CD4-positive, alpha-beta T cell (primary cell): ENCODE results near the gene WIZ. TPM values are rescaled to one million over a fixed set of nuclear protein-coding genes. Genes with fewer than 3 reads are reported as not detected.
A peak's percentile ranks its signal among the peaks of the same experiment; 100 is the strongest.

Source experiments
- ATAC-seq: fragments of 200-7000 bp; cut with Tn5 transposase; one replicate; pipeline ENCODE4 v1.10.0; 2022; ENCODE audit warnings: mild to moderate bottlenecking; ENCODE audit not compliant: poor library complexity
- CTCF ChIA-PET: fragments of 350-600 bp; sonication (Branson Sonifier 250); formaldehyde crosslinking; loops from one replicate; lab custom pipeline; 2021; ENCODE audit warnings: antibody characterized with exemption, inconsistent platforms; lab: Charles Lee
- POLR2A ChIA-PET: fragments of 350-600 bp; sonication (Branson Sonifier 250); formaldehyde crosslinking; loops from one replicate; lab custom pipeline; 2021; ENCODE audit warnings: antibody characterized with exemption, inconsistent platforms; lab: Charles Lee
- DNase-seq, 14 experiments: peaks; one replicate each; pipeline ENCODE4 v3.0.0-alpha.2; 2013 to 2020; ENCODE audit warnings: mixed read lengths in 2 of 14
- H3K27ac ChIP-seq, 2 donors: one replicate each; pipeline versions ENCODE4 v1.5.1 to v1.7.0; 2013; ENCODE audit warnings: low read length in 2 of 2, low read depth in 1 of 2, mild to moderate bottlenecking in 1 of 2
- H3K27me3 ChIP-seq, 2 experiments: 1 replicate in 1 of 2; 2 replicates in 1 of 2; pipeline versions ENCODE4 v1.6.1 to v1.7.0; 2013; ENCODE audit warnings: low read length in 2 of 2, control low read depth in 1 of 2, mild to moderate bottlenecking in 1 of 2, moderate library complexity in 1 of 2; ENCODE audit not compliant: insufficient read depth in 2 of 2, control insufficient read depth in 1 of 2
- H3K36me3 ChIP-seq: one replicate; pipeline ENCODE4 v1.6.1; 2013; ENCODE audit warnings: low read length, control low read depth; ENCODE audit not compliant: insufficient read depth
- H3K4me1 ChIP-seq: one replicate; pipeline ENCODE4 v1.6.1; 2013; ENCODE audit warnings: low read length, control low read depth; ENCODE audit not compliant: insufficient read depth
- H3K4me3 ChIP-seq: one replicate; pipeline ENCODE4 v1.5.1; 2013; ENCODE audit warnings: mild to moderate bottlenecking, low read length, moderate library complexity
- H3K9me3 ChIP-seq, 2 experiments: 1 replicate in 1 of 2; 2 replicates in 1 of 2; pipeline versions ENCODE4 v1.6.1 to v1.7.0; 2013; ENCODE audit warnings: low read length in 2 of 2, mild to moderate bottlenecking in 2 of 2, control low read depth in 1 of 2, moderate library complexity in 1 of 2; ENCODE audit not compliant: control insufficient read depth in 1 of 2, insufficient read depth in 1 of 2
- H3K27ac Mint-ChIP-seq: one replicate; pipeline ENCODE4 v1.8.0; 2020; ENCODE audit warnings: mixed read lengths
- H3K27me3 Mint-ChIP-seq: one replicate; pipeline ENCODE4 v1.8.0; 2021; ENCODE audit warnings: mixed read lengths
- H3K36me3 Mint-ChIP-seq: one replicate; pipeline ENCODE4 v1.8.0; 2021; ENCODE audit warnings: low read depth, mixed read lengths
- H3K4me1 Mint-ChIP-seq: one replicate; pipeline ENCODE4 v1.8.0; 2021; ENCODE audit warnings: low read depth, mixed read lengths
- H3K4me3 Mint-ChIP-seq: one replicate; pipeline ENCODE4 v1.8.0; 2020; ENCODE audit warnings: mild to moderate bottlenecking, mixed read lengths
- H3K9me3 Mint-ChIP-seq: one replicate; pipeline ENCODE4 v1.8.0; 2020; ENCODE audit warnings: mixed read lengths
- CTCF ChIP-seq: fragments of 200-600 bp; IDR thresholded peaks from one replicate; pipeline ENCODE4 v1.8.0; 2022; ENCODE audit warnings: antibody characterized with exemption, mild to moderate bottlenecking
- intact Hi-C, 2 experiments: fragments of 100-400 bp; cut with DNase I in 1 of 2; cut with micrococcal nuclease in 1 of 2; formaldehyde crosslinking; loops; one replicate each; pipeline versions ENCODE4 v1.15.1 to v1.9.0; 2023 to 2025; cut with DNase I, micrococcal nuclease
- total RNA-seq, 174 experiments: library from RNA in 2 of 174; stranded (reverse) in 2 of 174; gene quantifications; one replicate each; pipeline ENCODE4 v1.2.3 and lab custom pipeline; 2021 to 2026

The WIZ gene
- total RNA-seq, 2 experiments from 2014 or later: 12.9 to 14.3 TPM

DNA sequence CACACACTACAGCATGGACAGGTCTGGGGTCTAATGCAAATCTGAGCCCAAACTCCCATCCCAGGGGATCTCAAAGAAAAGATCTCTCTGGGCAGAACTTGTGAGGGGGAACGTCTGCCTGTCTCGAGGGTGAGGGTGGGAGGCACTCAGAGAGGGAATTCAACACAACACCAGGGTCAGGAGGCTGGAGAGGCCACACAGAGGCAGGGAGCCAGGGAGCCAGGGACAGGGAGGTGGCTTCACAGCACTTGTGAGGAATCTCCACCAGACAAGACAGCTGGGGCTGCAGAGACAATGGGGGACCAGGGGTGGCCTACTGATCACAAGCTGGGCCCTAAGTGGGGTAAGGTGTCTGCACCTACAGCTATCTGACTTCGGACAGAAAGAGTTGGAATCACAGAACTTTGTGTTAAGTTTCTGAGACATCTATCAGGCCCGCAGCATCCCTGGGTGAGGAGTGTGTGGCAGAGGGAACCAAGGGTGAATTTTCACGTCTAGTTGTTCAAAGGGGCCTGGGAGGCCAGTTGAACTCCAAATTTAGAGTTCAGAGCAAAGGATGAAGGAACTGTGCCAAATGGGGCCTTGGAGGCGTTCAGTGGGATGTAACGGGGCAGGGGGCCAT lies 18.2 kb downstream of the WIZ start:
- H3K9me3 Mint-ChIP-seq: no peaks in the 10 kb centered on the region
- H3K4me3 Mint-ChIP-seq: peak overlapping the region; percentile 99
- ChIA-PET CTCF (interaction anchor here (1.7 kb wide), 1 partner anchor 12 kb away, joined by 5 read pairs; the partner anchor contains the start of gene AKAP8L), POLR2A (interaction anchor here (0.9 to 1.4 kb wide), 3 partner anchors 12 to 53 kb away, joined by 3 to 5 read pairs (median 4); no protein-coding TSS in a partner anchor)
- ATAC-seq (no peak), DNase-seq (no peak)
- no peaks in the 10 kb centered on the region for H3K27me3 Mint-ChIP-seq
- H3K27ac ChIP-seq: peak overlapping the region in 1 of 2 donors; percentile 60
- peak overlapping the region; percentile 87 for H3K4me3 ChIP-seq
- intact Hi-C loops: loop anchor here (1.0 to 5.0 kb wide), 6 partner anchors 12 to 99 kb away; partner anchors contain the start of genes AKAP8 (in 1 of the 2), AKAP8L (in 1 of the 2), BRD4 (in 1 of the 2) and WIZ (in 1 of the 2)
- peaks cover 28% of the 10 kb centered on the region for H3K4me1 Mint-ChIP-seq
- H3K27me3 ChIP-seq: no peaks in the 10 kb centered on the region
- peaks cover 0 to 6% of the 10 kb centered on the region in 2 experiments for H3K9me3 ChIP-seq
- peaks cover 29% of the 10 kb centered on the region for H3K36me3 ChIP-seq
- peaks cover 29% of the 10 kb centered on the region for H3K36me3 Mint-ChIP-seq
- H3K4me1 ChIP-seq: peaks cover 44% of the 10 kb centered on the region
- H3K27ac Mint-ChIP-seq: peak overlapping the region; percentile 88
- no peak for TF ChIP-seq CTCF

- H3K4me3 Mint-ChIP-seq: peak overlapping the region; percentile 99
- H3K4me1 Mint-ChIP-seq: peaks cover 31% of the 10 kb centered on the region
- DNase-seq (no peak), ATAC-seq (no peak)
- no peaks in the 10 kb centered on the region for H3K27me3 ChIP-seq
- no peaks in the 10 kb centered on the region for H3K9me3 Mint-ChIP-seq
- ChIA-PET CTCF (interaction anchor here (0.6 to 1.7 kb wide), 2 partner anchors 11 to 1063 kb away, joined by 3 to 5 read pairs; partner anchors contain the start of gene AKAP8L), POLR2A (interaction anchor here (1.3 to 2.0 kb wide), 4 partner anchors 11 to 125 kb away, joined by 3 to 11 read pairs (median 4); partner anchors contain the start of gene AKAP8L)
- no peaks in the 10 kb centered on the region for H3K27me3 Mint-ChIP-seq
- H3K4me1 ChIP-seq: peaks cover 44% of the 10 kb centered on the region
- H3K4me3 ChIP-seq: no peak overlapping the region
- peaks cover 0 to 6% of the 10 kb centered on the region in 2 experiments for H3K9me3 ChIP-seq
- H3K27ac ChIP-seq: no peak overlapping the region
- intact Hi-C loops: loop anchor here in 1 of 2 experiments (5.0 kb wide), 1 partner anchor 98 kb away; the partner anchor contains the start of gene BRD4
- TF ChIP-seq CTCF: no peak
- H3K36me3 Mint-ChIP-seq: peaks cover 38% of the 10 kb centered on the region
- peaks cover 36% of the 10 kb centered on the region for H3K36me3 ChIP-seq
- no peak overlapping the region for H3K27ac Mint-ChIP-seq
Observed at GRCh38 chr19:15430526-15431120, 19.1 kb downstream of the WIZ start.

DNA sequence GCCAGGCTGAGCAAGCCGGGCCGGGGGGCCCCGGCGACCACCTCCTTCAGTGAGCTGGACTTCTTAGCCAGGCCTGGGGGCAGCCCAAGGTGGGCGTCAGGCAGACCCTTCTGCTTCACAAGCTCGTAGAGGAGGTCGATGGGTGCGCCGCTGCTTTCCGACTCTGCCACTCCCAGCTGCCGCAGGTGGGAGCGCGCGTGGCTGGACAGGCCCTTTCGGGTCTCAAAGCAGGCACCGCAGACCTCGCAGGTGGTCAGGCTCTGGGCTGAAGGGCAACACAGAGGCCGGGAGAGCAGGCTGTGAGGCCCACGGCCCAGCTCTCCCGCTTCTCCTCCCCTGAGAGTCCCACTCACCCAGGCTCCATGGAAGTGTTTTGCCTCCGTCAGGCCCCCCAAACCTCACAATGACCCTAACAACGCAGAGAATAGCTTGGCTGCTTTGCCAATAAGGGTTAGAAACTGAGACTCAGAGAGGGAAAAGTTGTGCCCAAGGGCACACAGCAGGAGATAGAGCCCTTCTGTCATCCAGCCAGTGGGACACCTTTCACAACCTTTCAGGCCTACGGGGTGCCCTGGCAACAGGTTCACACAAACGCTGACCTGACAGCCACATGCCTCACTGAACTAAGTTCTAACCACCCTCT lies 19.8 kb downstream of the WIZ start:
- ChIA-PET POLR2A (interaction anchor here (1.4 to 2.0 kb wide), 2 partner anchors 11 to 126 kb away, joined by 3 to 11 read pairs; partner anchors contain the start of gene AKAP8L), CTCF (interaction anchor here (0.6 to 2.7 kb wide), 3 partner anchors 10 to 1063 kb away, joined by 3 to 12 read pairs (median 4); partner anchors contain the start of gene AKAP8L)
- Histone ChIP-seq H3K4me3 (no peak overlapping the region), H3K36me3 (peaks cover 42% of the 10 kb centered on the region), H3K4me1 (peaks cover 44% of the 10 kb centered on the region), H3K27ac (no peak overlapping the region), H3K9me3 (peaks cover 0 to 6% of the 10 kb centered on the region in 2 experiments), H3K27me3 (no peaks in the 10 kb centered on the region)
- H3K36me3 Mint-ChIP-seq: peaks cover 41% of the 10 kb centered on the region
- TF ChIP-seq CTCF: no peak
- no peaks in the 10 kb centered on the region for H3K27me3 Mint-ChIP-seq
- intact Hi-C loops: loop anchor here in 1 of 2 experiments (5.0 kb wide), 1 partner anchor 98 kb away; the partner anchor contains the start of gene BRD4
- no peak overlapping the region for H3K27ac Mint-ChIP-seq
- H3K9me3 Mint-ChIP-seq: no peaks in the 10 kb centered on the region
- DNase-seq: peak in 1 of 14 experiments; percentile 19
- H3K4me1 Mint-ChIP-seq: peaks cover 31% of the 10 kb centered on the region
- H3K4me3 Mint-ChIP-seq: peak overlapping the region; percentile 99
- no peak for ATAC-seq
